ENCODE measurements around the gene CLIP2. TPM values are rescaled to one million over a fixed set of nuclear protein-coding genes. Genes with fewer than 3 reads are reported as not detected.

Gene CLIP2
- total RNA-seq, 1 donor from 2014 or later: 24.3 TPM

GRCh38 chr7:74256491-74257408, 32.5 kb upstream of the CLIP2 start:
- no peak for DNase-seq (ENCODE audit: extremely low spot score in 2 of 2)
- no peak for TF ChIP-seq POLR2A (IDR thresholded peaks at IDR 0.05)

GRCh38 chr7:74258639-74259038, 30.6 kb upstream of the CLIP2 start:
- Histone ChIP-seq H3K9me3 (no peaks in the 10 kb centered on the region), H3K4me3 (no peak overlapping the region), H3K36me3 (no peaks in the 10 kb centered on the region), H3K4me1 (peaks cover 15% of the 10 kb centered on the region), H3K27ac (no peak overlapping the region), H3K27me3 (no peaks in the 10 kb centered on the region)
- intact Hi-C loops (cut with DNase I): loop anchor here (5.0 kb wide), 1 partner anchor 34 kb away; no protein-coding TSS in a partner anchor
- no peak for TF ChIP-seq POLR2A (IDR thresholded peaks at IDR 0.05)
- TF ChIP-seq CTCF (IDR thresholded peaks at IDR 0.05): no peak
- no peak for TF ChIP-seq POLR2AphosphoS5 (IDR thresholded peaks at IDR 0.05; ENCODE audit: insufficient read depth in 1 of 2, low read depth in 1 of 2)
- DNase-seq (ENCODE audit: extremely low spot score in 2 of 2): no peak

More at GRCh38 chr7:74256491-74257408, 32.5 kb upstream of the CLIP2 start:
- H3K4me3 ChIP-seq: no peak overlapping the region
- no peak overlapping the region for H3K27ac ChIP-seq
- no peaks in the 10 kb centered on the region for H3K27me3 ChIP-seq
- H3K4me1 ChIP-seq: peaks cover 26% of the 10 kb centered on the region
- intact Hi-C loops (cut with DNase I): loop anchor here (5.0 kb wide), 1 partner anchor 36 kb away; no protein-coding TSS in a partner anchor
- H3K36me3 ChIP-seq: no peaks in the 10 kb centered on the region
- no peaks in the 10 kb centered on the region for H3K9me3 ChIP-seq

GRCh38 chr7:74262639-74263398, 26.4 kb upstream of the CLIP2 start:
- TF ChIP-seq CTCF (IDR thresholded peaks at IDR 0.05): no peak
- TF ChIP-seq POLR2A (IDR thresholded peaks at IDR 0.05): no peak
- TF ChIP-seq POLR2AphosphoS5 (IDR thresholded peaks at IDR 0.05; ENCODE audit: insufficient read depth in 1 of 2, low read depth in 1 of 2): no peak
- intact Hi-C loops (cut with DNase I): no loop called here
- Histone ChIP-seq H3K9me3 (no peaks in the 10 kb centered on the region), H3K27ac (no peak overlapping the region), H3K4me1 (no peaks in the 10 kb centered on the region), H3K4me3 (no peak overlapping the region), H3K27me3 (no peaks in the 10 kb centered on the region), H3K36me3 (no peaks in the 10 kb centered on the region)
- no peak for DNase-seq (ENCODE audit: extremely low spot score in 2 of 2)

GRCh38 chr7:74263399-74264120, 25.6 kb upstream of the CLIP2 start:
- no peak overlapping the region for H3K4me3 ChIP-seq
- no peaks in the 10 kb centered on the region for H3K36me3 ChIP-seq
- no peaks in the 10 kb centered on the region for H3K27me3 ChIP-seq
- TF ChIP-seq POLR2A (IDR thresholded peaks at IDR 0.05) (no peak), CTCF (IDR thresholded peaks at IDR 0.05) (no peak), POLR2AphosphoS5 (IDR thresholded peaks at IDR 0.05; ENCODE audit: insufficient read depth in 1 of 2, low read depth in 1 of 2) (no peak)
- H3K27ac ChIP-seq: no peak overlapping the region
- intact Hi-C loops (cut with DNase I): no loop called here
- no peak for DNase-seq (ENCODE audit: extremely low spot score in 2 of 2)
- no peaks in the 10 kb centered on the region for H3K4me1 ChIP-seq
- H3K9me3 ChIP-seq: no peaks in the 10 kb centered on the region

All from vagina (tissue), 2 donors.